Astrocyte (in vitro differentiated cells and primary cell): Measurements from ENCODE around the gene TMEM9B.

ENCODE experiments used
- CTCF ChIP-seq: IDR thresholded peaks from 2 replicates; pipeline ENCODE4 v1.5.1; 2011; ENCODE audit warnings: low read depth, mild to moderate bottlenecking, inconsistent platforms, low read length, moderate library complexity; ENCODE audit not compliant: insufficient read depth
- EZH2 ChIP-seq: IDR thresholded peaks from 2 replicates; pipeline ENCODE4 v1.6.1; 2012; ENCODE audit warnings: mild to moderate bottlenecking, low read length, inconsistent platforms; ENCODE audit not compliant: insufficient read depth

- TF ChIP-seq EZH2, result no peak
- TF ChIP-seq CTCF, result no peak
Measured at GRCh38 chr11:8907116-8907515, 57.1 kb downstream of the TMEM9B start.
